Measurements from ENCODE around the gene P4HB.

Gene P4HB

GRCh38 chr17:81808778-81809555 lies 51.4 kb downstream of the P4HB start:
- ATAC-seq, result no peak

- ATAC-seq, result no peak
Measured at GRCh38 chr17:81807839-81808238, 52.5 kb downstream of the P4HB start.

- ATAC-seq, result no peak
Measured at GRCh38 chr17:81807210-81807719, 53.1 kb downstream of the P4HB start.

- no peak for ATAC-seq
Measured at GRCh38 chr17:81806461-81807209, 53.7 kb downstream of the P4HB start.

- ATAC-seq, result no peak
Measured at GRCh38 chr17:81805707-81806460, 54.5 kb downstream of the P4HB start.

- no peak for ATAC-seq
Measured at GRCh38 chr17:81804559-81805399, 55.6 kb downstream of the P4HB start.

GRCh38 chr17:81803728-81804558 lies 56.4 kb downstream of the P4HB start, which contains the start of gene GCGR:
Gene GCGR, plus strand, starts transcription at chr17:81804150. Its CDS starts 4,869 bp downstream, at chr17:81809019.
- ATAC-seq, result no peak

GRCh38 chr17:81802856-81803643 lies 57.3 kb downstream of the P4HB start:
- no peak for ATAC-seq

GRCh38 chr17:81802048-81802758 lies 58.1 kb downstream of the P4HB start:
- no peak for ATAC-seq

GRCh38 chr17:81801327-81801726 lies 59.0 kb downstream of the P4HB start:
- no peak for ATAC-seq

- ATAC-seq, result no peak
Measured at GRCh38 chr17:81794509-81794908, 65.8 kb downstream of the P4HB start.

GRCh38 chr17:81794074-81794476 lies 66.3 kb downstream of the P4HB start:
- ATAC-seq, result no peak
